Kidney epithelial cell (primary cell): ENCODE results near the gene TJP2. TPM values are rescaled to one million over a fixed set of nuclear protein-coding genes. Genes with fewer than 3 reads are reported as not detected.

Source experiments
- DNase-seq: peaks from one replicate; pipeline ENCODE4 v3.0.0-alpha.2; 2010; ENCODE audit warnings: low read depth
- H3K27me3 ChIP-seq: 2 replicates; pipeline ENCODE4 v1.6.0; 2011; ENCODE audit warnings: low read length; ENCODE audit not compliant: control insufficient read depth, insufficient read depth
- H3K36me3 ChIP-seq: 2 replicates; pipeline ENCODE4 v1.5.1; 2011; ENCODE audit warnings: low read length; ENCODE audit not compliant: control insufficient read depth, insufficient read depth
- H3K4me3 ChIP-seq: 2 replicates; pipeline ENCODE4 v1.5.1; 2011; ENCODE audit warnings: low read depth, mild to moderate bottlenecking, control low read depth, low read length
- total RNA-seq: library from RNA; depleted of rRNA; stranded (reverse); fragments of >200 nt; gene quantifications from 2 replicates; pipeline ENCODE4 v1.2.3, GENCODE V29; 2015
- TF ChIP-seq, protein P1 (sequence below): IDR thresholded peaks from 2 replicates; pipeline ENCODE4 v1.5.1; 2011; ENCODE audit warnings: mild to moderate bottlenecking, moderate library complexity, low read length, control low read depth, inconsistent platforms; ENCODE audit not compliant: insufficient read depth, poor library complexity, severe bottlenecking

Gene TJP2
- total RNA-seq, 1 donor from 2014 or later: 341 TPM

DNA sequence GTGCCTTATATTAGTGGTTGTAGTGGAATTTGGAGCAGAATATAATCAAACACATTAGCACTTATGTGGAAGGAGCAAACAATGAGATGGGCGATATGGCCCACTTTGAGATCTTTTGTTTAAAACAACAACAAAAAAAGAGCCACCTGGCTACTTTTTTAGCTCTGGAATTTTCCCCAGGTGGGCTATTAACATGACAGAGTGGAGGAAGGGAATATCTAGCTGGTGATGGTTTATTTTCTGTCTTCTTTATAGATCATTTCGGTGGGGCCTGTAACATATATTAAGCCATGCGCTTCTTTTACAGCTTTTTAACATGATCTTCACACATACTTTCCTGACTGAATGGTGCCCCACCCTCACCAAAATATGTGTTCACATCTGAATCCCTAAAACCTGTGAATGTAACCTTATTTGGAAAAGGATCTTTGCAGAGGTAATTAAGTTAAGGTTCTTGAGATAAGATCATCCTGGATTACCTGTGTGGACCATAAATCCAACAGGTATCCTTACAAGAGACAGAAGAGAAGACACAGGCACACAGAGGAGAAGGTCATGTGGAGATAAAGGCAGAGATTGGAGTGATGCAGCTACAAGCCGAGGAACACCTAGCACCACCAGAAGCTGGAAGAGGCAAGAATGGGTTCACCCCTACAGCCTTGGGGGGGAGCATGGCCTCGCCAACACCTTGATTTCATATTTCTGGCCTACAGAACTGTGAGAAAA, 134.3 kb downstream of the TJP2 start:
- TF ChIP-seq, protein P1, sequence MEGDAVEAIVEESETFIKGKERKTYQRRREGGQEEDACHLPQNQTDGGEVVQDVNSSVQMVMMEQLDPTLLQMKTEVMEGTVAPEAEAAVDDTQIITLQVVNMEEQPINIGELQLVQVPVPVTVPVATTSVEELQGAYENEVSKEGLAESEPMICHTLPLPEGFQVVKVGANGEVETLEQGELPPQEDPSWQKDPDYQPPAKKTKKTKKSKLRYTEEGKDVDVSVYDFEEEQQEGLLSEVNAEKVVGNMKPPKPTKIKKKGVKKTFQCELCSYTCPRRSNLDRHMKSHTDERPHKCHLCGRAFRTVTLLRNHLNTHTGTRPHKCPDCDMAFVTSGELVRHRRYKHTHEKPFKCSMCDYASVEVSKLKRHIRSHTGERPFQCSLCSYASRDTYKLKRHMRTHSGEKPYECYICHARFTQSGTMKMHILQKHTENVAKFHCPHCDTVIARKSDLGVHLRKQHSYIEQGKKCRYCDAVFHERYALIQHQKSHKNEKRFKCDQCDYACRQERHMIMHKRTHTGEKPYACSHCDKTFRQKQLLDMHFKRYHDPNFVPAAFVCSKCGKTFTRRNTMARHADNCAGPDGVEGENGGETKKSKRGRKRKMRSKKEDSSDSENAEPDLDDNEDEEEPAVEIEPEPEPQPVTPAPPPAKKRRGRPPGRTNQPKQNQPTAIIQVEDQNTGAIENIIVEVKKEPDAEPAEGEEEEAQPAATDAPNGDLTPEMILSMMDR: no peak
- Histone ChIP-seq H3K4me3 (no peak overlapping the region), H3K27me3 (no peaks in the 10 kb centered on the region), H3K36me3 (no peaks in the 10 kb centered on the region)
- no peak for DNase-seq

- TF ChIP-seq, protein P1: no peak
- DNase-seq: no peak
- H3K36me3 ChIP-seq: no peaks in the 10 kb centered on the region
- H3K27me3 ChIP-seq: no peaks in the 10 kb centered on the region
- H3K4me3 ChIP-seq: no peak overlapping the region
These were observed 139.1 kb downstream of the TJP2 start for GRCh38 chr9:69313175-69313574.

- DNase-seq: no peak
- Histone ChIP-seq H3K4me3 (no peak overlapping the region), H3K36me3 (no peaks in the 10 kb centered on the region), H3K27me3 (peaks cover 6% of the 10 kb centered on the region)
- TF ChIP-seq, protein P1: no peak
These were observed 140.5 kb downstream of the TJP2 start for GRCh38 chr9:69314547-69314946.

DNA sequence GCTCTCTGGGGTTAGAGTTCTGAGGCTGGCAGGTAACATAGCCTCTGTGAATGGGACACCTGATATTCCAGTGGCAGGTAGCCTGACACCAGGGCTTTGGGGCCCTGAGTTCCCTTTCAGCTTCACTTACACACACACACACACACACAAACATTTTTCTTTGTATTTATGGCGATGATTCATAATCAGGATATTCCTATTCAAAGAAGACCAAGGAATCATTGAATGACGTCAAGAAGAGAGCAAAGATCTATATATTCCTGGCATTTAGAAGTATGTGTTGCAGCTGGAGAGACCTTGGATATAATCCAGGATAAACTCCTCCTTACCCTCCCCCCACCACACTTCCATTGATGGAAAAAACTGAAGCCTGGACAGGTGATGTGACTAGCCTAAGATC, 143.0 kb downstream of the TJP2 start:
- Histone ChIP-seq H3K27me3 (peaks cover 6% of the 10 kb centered on the region), H3K36me3 (no peaks in the 10 kb centered on the region), H3K4me3 (no peak overlapping the region)
- no peak for DNase-seq
- TF ChIP-seq, protein P1: no peak

GRCh38 chr9:69317894-69318293, 143.8 kb downstream of the TJP2 start:
- TF ChIP-seq, protein P1: no peak
- H3K27me3 ChIP-seq: peaks cover 6% of the 10 kb centered on the region
- no peak overlapping the region for H3K4me3 ChIP-seq
- DNase-seq: no peak
- no peaks in the 10 kb centered on the region for H3K36me3 ChIP-seq

DNA sequence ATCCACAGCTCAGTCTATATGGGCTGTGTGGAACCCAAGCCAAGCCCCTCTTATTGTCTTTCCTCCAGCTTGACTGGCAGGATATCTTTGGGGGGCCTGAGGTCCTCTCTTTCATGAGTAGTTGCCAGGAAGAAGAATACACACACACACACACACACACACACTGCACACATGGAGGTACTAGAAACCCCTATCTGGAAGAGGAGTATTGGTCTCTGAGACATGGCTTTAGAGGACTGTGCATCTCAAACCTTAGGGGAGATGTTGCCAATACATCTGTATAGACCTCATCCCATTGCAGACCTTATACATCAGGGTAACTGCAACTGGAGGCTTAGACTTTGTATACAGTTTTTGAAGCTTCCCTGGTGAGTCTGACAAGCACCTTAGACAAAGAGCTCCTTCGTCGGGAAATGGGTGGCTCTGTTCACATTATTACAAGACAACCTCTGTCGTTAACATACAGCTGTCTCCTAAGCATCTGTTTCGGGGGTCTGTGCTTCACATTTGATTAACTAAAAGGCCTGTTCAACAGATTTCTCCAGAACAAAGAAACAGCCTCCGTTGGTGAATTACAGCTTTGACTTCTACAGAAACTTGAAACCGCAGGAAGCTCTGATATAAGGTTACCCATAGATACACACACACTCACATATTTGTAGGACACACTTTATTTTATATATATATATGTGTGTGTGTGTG, 145.4 kb downstream of the TJP2 start:
- Histone ChIP-seq H3K27me3 (peaks cover 7% of the 10 kb centered on the region), H3K4me3 (no peak overlapping the region), H3K36me3 (no peaks in the 10 kb centered on the region)
- no peak for DNase-seq
- TF ChIP-seq, protein P1: no peak
